Upper lobe of left lung (tissue), 6 donors: ENCODE data around the gene CEBPA. TPM values are rescaled to one million over a fixed set of nuclear protein-coding genes. Genes with fewer than 3 reads are reported as not detected.

Source experiments
- ATAC-seq, 2 donors: fragments of 200-7000 bp; cut with Tn5 transposase; one replicate each; pipeline ENCODE4 v1.9.1; 2022; ENCODE audit warnings: mild to moderate bottlenecking in 2 of 2, moderate library complexity in 2 of 2; ENCODE audit not compliant: low FRiP score in 2 of 2
- DNase-seq, 2 donors: peaks; one replicate each; pipeline ENCODE4 v3.0.0-alpha.2; 2019 to 2020
- H3K27ac ChIP-seq, 4 donors: fragments of 200-600 bp; sonication (generic); one replicate each; pipeline ENCODE4 v1.5.1; 2016 to 2019
- H3K27me3 ChIP-seq, 4 donors: fragments of 200-600 bp; sonication (generic); one replicate each; pipeline ENCODE4 v1.5.1; 2017 to 2019
- H3K36me3 ChIP-seq, 4 donors: fragments of 200-600 bp; sonication (generic); one replicate each; pipeline ENCODE4 v1.5.1; 2016 to 2019
- H3K4me1 ChIP-seq, 4 donors: fragments of 200-600 bp; sonication (generic); one replicate each; pipeline ENCODE4 v1.5.1; 2018 to 2019
- H3K4me3 ChIP-seq, 4 donors: fragments of 200-600 bp; sonication (generic); one replicate each; pipeline ENCODE4 v1.5.1; 2017 to 2019; ENCODE audit warnings: mild to moderate bottlenecking in 2 of 4, moderate library complexity in 1 of 4
- H3K9me3 ChIP-seq, 4 donors: fragments of 200-600 bp; sonication (generic); one replicate each; pipeline ENCODE4 v1.5.1; 2018 to 2019
- CTCF ChIP-seq, 6 experiments: fragments of 450-650 bp in 4 of 6; fragments of 200-600 bp in 2 of 6; sonication (generic) in 2 of 6; IDR thresholded peaks; one replicate each; pipeline ENCODE4 v1.5.1; 2016 to 2019; ENCODE audit warnings: antibody characterized with exemption in 6 of 6
- EP300 ChIP-seq, 4 donors: sonication (generic); formaldehyde crosslinking; IDR thresholded peaks; one replicate each; pipeline ENCODE4 v1.5.1; 2017; ENCODE audit warnings: antibody characterized with exemption in 4 of 4, control low read depth in 2 of 4
- POLR2A ChIP-seq, 4 donors: fragments of 450-650 bp; IDR thresholded peaks; one replicate each; pipeline ENCODE4 v1.5.1; 2016 to 2017; ENCODE audit warnings: antibody characterized with exemption in 4 of 4, mild to moderate bottlenecking in 2 of 4
- POLR2AphosphoS5 ChIP-seq, 2 donors: sonication (generic); formaldehyde crosslinking; IDR thresholded peaks; one replicate each; pipeline ENCODE4 v1.5.1; 2017; ENCODE audit warnings: antibody characterized with exemption in 2 of 2
- whole genome bisulfite sequencing, 2 donors: methylation state at CpG; one replicate each; pipeline ENCODE4 v1.1.5; 2017 to 2018; 5-methylcytosine and 5-hydroxymethylcytosine counted together
- total RNA-seq, 6 donors: library from RNA; depleted of rRNA in 4 of 6; stranded (reverse); fragments of >200 nt in 4 of 6; gene quantifications; one replicate each; pipeline versions ENCODE4 v1.1.0 to v1.2.1, GENCODE V29; 2016 to 2021
- donor health status: DM: no; HTN: no; CAD: no; lungs with moderate emphysema.
- donor health status: DM: no; HTN: yes; CAD: no; lungs with severe emphysema.

The CEBPA gene
- 100 to 1,000 TPM in 3 of 6 donors, 10 to 100 TPM in 3; 53.5 to 183 (median 109) TPM for total RNA-seq

DNA sequence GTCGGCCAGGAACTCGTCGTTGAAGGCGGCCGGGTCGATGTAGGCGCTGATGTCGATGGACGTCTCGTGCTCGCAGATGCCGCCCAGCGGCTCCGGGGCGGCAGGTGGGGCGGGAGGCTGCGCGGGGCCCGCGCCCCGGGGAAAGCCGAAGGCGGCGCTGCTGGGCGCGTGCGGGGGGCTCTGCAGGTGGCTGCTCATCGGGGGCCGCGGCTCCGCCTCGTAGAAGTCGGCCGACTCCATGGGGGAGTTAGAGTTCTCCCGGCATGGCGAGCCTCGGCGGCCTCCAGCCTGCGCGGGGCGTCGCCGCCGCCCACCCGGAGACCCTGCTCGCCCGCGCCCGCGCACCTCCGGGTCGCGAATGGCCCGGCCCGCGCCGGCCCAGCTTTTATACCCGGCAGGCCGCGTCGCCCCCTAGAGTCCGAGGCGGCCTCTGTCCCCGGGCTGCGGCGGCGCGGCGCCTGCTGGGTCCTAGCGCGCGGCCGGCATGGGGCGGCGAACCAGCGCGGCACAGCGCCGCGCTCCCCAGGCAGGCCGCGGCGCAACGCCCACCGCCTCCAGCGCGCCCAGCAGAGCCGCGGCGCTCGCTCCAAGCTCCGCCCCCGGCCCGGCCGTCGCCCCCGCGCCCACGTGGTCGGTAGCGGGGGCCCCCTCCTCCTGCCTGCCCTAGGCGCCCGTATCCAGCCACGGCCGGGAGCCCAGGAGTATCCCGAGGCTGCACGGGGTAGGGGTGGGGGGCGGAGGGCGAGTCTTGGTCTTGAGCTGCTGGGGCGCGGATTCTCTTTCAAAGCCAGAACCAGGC lies at the start of gene CEBPA:
Gene CEBPA, minus strand, starts transcription at position 360 of the 799 bp plus-strand sequence. Its CDS starts 120 bp downstream, at position 240.
- peak; percentile 86 to 91 for ATAC-seq
- peaks cover 0 to 4% (median 1%) of the 10 kb centered on the region in 4 donors for H3K27me3 ChIP-seq
- no peaks in the 10 kb centered on the region for H3K36me3 ChIP-seq
- peak within 1 kb of the TSS; percentile 81 to 95 (median 88) for H3K27ac ChIP-seq
- WGBS, 2 donors, result 1 to 2% methylated on average over 26 to 49 of the region's 111 CpGs
- H3K4me1 ChIP-seq, result peaks cover 16 to 80% (median 58%) of the 10 kb centered on the region in 4 donors
- H3K9me3 ChIP-seq, result no peaks in the 10 kb centered on the region
- peak; percentile 51 to 96 (median 92) for TF ChIP-seq CTCF (IDR thresholded peaks at IDR 0.05)
- TF ChIP-seq POLR2AphosphoS5 (IDR thresholded peaks at IDR 0.05), result peak; percentile 68 to 83
- no peak for TF ChIP-seq EP300 (IDR thresholded peaks at IDR 0.05)
- TF ChIP-seq POLR2A (IDR thresholded peaks at IDR 0.05), result peak in 3 of 4 donors; percentile 95 to 100 (median 99)
- peak within 1 kb of the TSS; percentile 57 to 79 (median 64) for H3K4me3 ChIP-seq
- DNase-seq, result peak; percentile 94 to 97

DNA sequence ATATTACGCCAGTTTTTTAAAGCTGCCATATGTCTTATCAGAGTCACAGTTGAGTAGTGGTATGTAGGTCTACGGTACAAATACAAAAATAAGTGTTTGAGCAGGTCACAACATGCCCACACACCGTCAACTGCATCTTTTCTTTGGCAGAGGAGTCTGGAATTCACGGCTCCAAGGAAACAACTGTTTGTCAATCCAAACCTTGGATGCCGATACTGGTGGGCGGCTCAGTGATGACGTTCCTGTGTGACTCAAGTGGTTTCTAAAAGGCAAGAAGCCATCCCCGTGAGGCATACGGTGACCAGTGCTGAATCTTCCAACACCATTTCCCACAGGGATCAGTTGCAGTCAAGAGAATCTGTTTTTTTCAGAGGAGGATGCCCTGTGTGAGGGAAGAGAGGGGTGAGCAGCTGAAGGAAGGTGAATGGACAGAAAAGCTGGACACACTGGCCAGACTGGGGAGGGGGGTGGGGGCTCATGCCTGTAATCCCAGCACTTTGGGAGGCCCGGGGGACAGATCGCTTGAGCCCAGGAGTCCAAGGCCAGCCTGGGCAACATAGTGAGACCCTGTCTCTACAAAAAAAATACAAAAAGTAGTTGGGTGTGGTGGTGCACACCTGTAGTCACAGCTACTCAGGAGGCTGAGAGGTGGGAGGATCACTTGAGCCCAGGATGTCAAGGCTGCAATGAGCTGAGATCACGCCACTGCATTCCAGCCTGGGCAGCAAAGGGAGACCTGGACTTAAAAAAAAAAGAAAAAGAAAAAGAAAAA lies 48.4 kb upstream of the CEBPA start:
- no peaks in the 10 kb centered on the region for H3K4me1 ChIP-seq
- no peaks in the 10 kb centered on the region for H3K36me3 ChIP-seq
- WGBS, 2 donors, result 82 to 91% methylated on average over 12 of the region's 12 CpGs
- no peak for TF ChIP-seq EP300 (IDR thresholded peaks at IDR 0.05)
- no peak for TF ChIP-seq POLR2A (IDR thresholded peaks at IDR 0.05)
- no peak for TF ChIP-seq POLR2AphosphoS5 (IDR thresholded peaks at IDR 0.05)
- no peak for TF ChIP-seq CTCF (IDR thresholded peaks at IDR 0.05)
- DNase-seq (no peak), ATAC-seq (peak in 1 of 2 donors; percentile 78)
- no peak overlapping the region for H3K4me3 ChIP-seq
- H3K27me3 ChIP-seq, result no peaks in the 10 kb centered on the region
- H3K27ac ChIP-seq, result no peak overlapping the region
- H3K9me3 ChIP-seq, result no peaks in the 10 kb centered on the region

GRCh38 chr19:33349319-33350289 lies 47.3 kb upstream of the CEBPA start:
- no peaks in the 10 kb centered on the region for H3K36me3 ChIP-seq
- TF ChIP-seq POLR2AphosphoS5 (IDR thresholded peaks at IDR 0.05), result no peak
- no peak for TF ChIP-seq EP300 (IDR thresholded peaks at IDR 0.05)
- TF ChIP-seq CTCF (IDR thresholded peaks at IDR 0.05), result no peak
- no peak for TF ChIP-seq POLR2A (IDR thresholded peaks at IDR 0.05)
- H3K4me1 ChIP-seq, result no peaks in the 10 kb centered on the region
- DNase-seq (no peak), ATAC-seq (no peak)
- H3K9me3 ChIP-seq, result no peaks in the 10 kb centered on the region
- WGBS, 2 donors, result 84 to 87% methylated on average over 12 of the region's 12 CpGs
- H3K27ac ChIP-seq, result no peak overlapping the region
- no peaks in the 10 kb centered on the region for H3K27me3 ChIP-seq
- H3K4me3 ChIP-seq, result no peak overlapping the region

- DNase-seq, result no peak
These were observed 46.1 kb upstream of the CEBPA start for GRCh38 chr19:33348301-33349010.

More at GRCh38 chr19:33348301-33349010, 46.1 kb upstream of the CEBPA start:
- H3K4me3 ChIP-seq, result no peak overlapping the region
- H3K27me3 ChIP-seq, result no peaks in the 10 kb centered on the region
- peaks cover 0 to 4% (median 0%) of the 10 kb centered on the region in 4 donors for H3K4me1 ChIP-seq
- H3K9me3 ChIP-seq, result no peaks in the 10 kb centered on the region
- H3K36me3 ChIP-seq, result no peaks in the 10 kb centered on the region
- no peak for TF ChIP-seq POLR2A (IDR thresholded peaks at IDR 0.05)
- 76 to 78% methylated on average over 12 of the region's 12 CpGs for WGBS, 2 donors
- H3K27ac ChIP-seq, result no peak overlapping the region
- peak in 1 of 2 donors; percentile 45 for ATAC-seq
